Gastroesophageal sphincter (tissue), 3 donors: ENCODE measurements around the gene IFT80.

Source experiments
- POLR2AphosphoS5 ChIP-seq: sonication (generic); formaldehyde crosslinking; IDR thresholded peaks from one replicate; pipeline ENCODE4 v1.6.1; 2017; ENCODE audit warnings: antibody characterized with exemption
- TF ChIP-seq, protein P1 (sequence below), 4 experiments: fragments of 200-600 bp in 2 of 4; fragments of 450-650 bp in 2 of 4; sonication (generic) in 1 of 4; IDR thresholded peaks; one replicate each; pipeline ENCODE4 v1.5.1; 2017 to 2019; ENCODE audit warnings: antibody characterized with exemption in 4 of 4, mild to moderate bottlenecking in 2 of 4, moderate library complexity in 2 of 4

DNA sequence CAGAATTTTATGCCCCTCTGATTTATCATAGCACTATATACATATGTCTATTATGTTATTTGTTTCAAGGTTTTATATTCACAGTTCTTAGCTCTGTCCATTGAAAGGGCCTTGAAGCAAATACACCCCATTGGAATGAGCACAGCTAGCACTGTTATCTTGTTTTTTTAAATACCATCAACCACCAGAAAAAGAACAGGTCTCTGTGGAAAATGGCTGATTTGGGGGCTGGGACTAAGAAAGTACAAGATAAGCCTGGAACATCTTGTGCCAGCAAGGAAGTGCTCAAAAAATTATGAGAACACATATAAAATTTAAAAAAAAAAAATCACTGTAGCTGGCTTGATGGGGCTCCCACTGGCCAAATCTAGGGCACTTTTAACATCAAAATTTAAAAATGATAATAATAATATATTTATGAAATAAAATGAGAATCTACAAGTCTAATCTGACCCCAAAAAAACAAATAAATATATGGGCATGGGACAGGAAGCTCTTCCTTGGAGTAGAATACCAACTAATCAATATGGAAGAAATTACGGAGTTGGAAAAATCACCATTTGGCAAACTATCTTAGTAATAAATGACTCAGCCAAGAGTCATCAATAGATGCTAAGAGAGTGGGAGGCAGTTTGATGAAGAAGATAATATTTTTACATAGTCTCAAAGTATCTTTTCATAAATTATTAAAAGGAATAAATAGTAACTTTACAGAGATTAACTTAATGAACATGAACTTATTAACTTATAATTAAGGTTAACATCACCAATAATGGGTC is 20.5 kb downstream of the IFT80 start:
- TF ChIP-seq POLR2AphosphoS5, result no peak
- TF ChIP-seq, protein P1, sequence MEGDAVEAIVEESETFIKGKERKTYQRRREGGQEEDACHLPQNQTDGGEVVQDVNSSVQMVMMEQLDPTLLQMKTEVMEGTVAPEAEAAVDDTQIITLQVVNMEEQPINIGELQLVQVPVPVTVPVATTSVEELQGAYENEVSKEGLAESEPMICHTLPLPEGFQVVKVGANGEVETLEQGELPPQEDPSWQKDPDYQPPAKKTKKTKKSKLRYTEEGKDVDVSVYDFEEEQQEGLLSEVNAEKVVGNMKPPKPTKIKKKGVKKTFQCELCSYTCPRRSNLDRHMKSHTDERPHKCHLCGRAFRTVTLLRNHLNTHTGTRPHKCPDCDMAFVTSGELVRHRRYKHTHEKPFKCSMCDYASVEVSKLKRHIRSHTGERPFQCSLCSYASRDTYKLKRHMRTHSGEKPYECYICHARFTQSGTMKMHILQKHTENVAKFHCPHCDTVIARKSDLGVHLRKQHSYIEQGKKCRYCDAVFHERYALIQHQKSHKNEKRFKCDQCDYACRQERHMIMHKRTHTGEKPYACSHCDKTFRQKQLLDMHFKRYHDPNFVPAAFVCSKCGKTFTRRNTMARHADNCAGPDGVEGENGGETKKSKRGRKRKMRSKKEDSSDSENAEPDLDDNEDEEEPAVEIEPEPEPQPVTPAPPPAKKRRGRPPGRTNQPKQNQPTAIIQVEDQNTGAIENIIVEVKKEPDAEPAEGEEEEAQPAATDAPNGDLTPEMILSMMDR (IDR thresholded peaks at IDR 0.05), result no peak
